H1 (cell line): ENCODE measurements around the gene MUC5B. TPM values are rescaled to one million over a fixed set of nuclear protein-coding genes. Genes with fewer than 3 reads are reported as not detected.

ENCODE experiments used
- CTCF ChIA-PET: fragments of 300-600 bp; sonication (Branson Sonifier 250); formaldehyde crosslinking; loops from one replicate; lab custom pipeline; 2021; ENCODE audit not compliant: partially characterized antibody; lab: Charles Lee
- POLR2A ChIA-PET: fragments of 300-600 bp; sonication (Branson Sonifier 250); formaldehyde crosslinking; loops from one replicate; lab custom pipeline; 2021; ENCODE audit warnings: inconsistent platforms; ENCODE audit not compliant: partially characterized antibody; lab: Charles Lee
- DNase-seq, 2 experiments: peaks; one replicate each; pipeline versions ENCODE4 v3.0.0 to v3.0.0-alpha.2; 2010 to 2022; ENCODE audit warnings: low spot score in 2 of 2, low read depth in 1 of 2, mixed read lengths in 1 of 2
- FAIRE-seq: peaks from 2 replicates; lab custom pipeline; 2011; peaks lifted over from hg19 to GRCh38; lab: Jason Lieb, UNC
- H2AFZ ChIP-seq: 2 replicates; pipeline ENCODE4 v1.8.1; 2012; ENCODE audit warnings: low read length, inconsistent platforms
- H2AK5ac ChIP-seq: 2 replicates; pipeline ENCODE4 v1.6.1; 2013; ENCODE audit warnings: low read depth, low read length
- H2BK120ac ChIP-seq: replicated peaks from 2 replicates; pipeline ENCODE3; 2013; ENCODE audit warnings: low read depth, low read length, inconsistent platforms
- H2BK12ac ChIP-seq: 2 replicates; pipeline ENCODE4 v1.6.1; 2013; ENCODE audit warnings: low read depth, low read length
- H2BK15ac ChIP-seq: 2 replicates; pipeline ENCODE4 v1.6.1; 2013; ENCODE audit warnings: low read length
- H2BK20ac ChIP-seq: 2 replicates; pipeline ENCODE4 v1.6.1; 2013; ENCODE audit warnings: low read length
- H2BK5ac ChIP-seq: 2 replicates; pipeline ENCODE4 v1.6.1; 2013; ENCODE audit warnings: low read depth, low read length
- H3K14ac ChIP-seq: 2 replicates; pipeline ENCODE4 v1.6.1; 2013; ENCODE audit warnings: inconsistent platforms; ENCODE audit not compliant: insufficient read length
- H3K18ac ChIP-seq: 2 replicates; pipeline ENCODE4 v1.6.1; 2013; ENCODE audit warnings: low read length; ENCODE audit errors: extremely low read depth
- H3K23ac ChIP-seq: 2 replicates; pipeline ENCODE4 v1.6.1; 2013; ENCODE audit warnings: inconsistent platforms; ENCODE audit not compliant: insufficient read length
- H3K23me2 ChIP-seq: 2 replicates; pipeline ENCODE4 v1.6.1; 2013; ENCODE audit warnings: low read depth, low read length
- H3K27ac ChIP-seq: 2 replicates; pipeline ENCODE4 v1.6.1; 2011; ENCODE audit warnings: low read depth, low read length, inconsistent platforms
- H3K27me3 ChIP-seq, 4 experiments: replicated peaks in 1 of 4; 1 replicate in 1 of 4; 2 replicates in 3 of 4; pipeline versions ENCODE4 v1.6.1 to v1.8.1; 2011 to 2013; ENCODE audit warnings: low read length in 3 of 4, mild to moderate bottlenecking in 3 of 4, inconsistent platforms in 2 of 4, mixed read lengths in 2 of 4, moderate library complexity in 1 of 4; ENCODE audit not compliant: control insufficient read depth in 3 of 4, insufficient read depth in 3 of 4; ENCODE audit errors: extremely low read depth in 1 of 4
- H3K36me3 ChIP-seq, 4 experiments: 2 replicates each; pipeline versions ENCODE4 v1.6.1 to v1.8.1; 2011 to 2013; ENCODE audit warnings: mild to moderate bottlenecking in 4 of 4, low read length in 3 of 4, moderate library complexity in 2 of 4, control low read depth in 1 of 4, inconsistent platforms in 1 of 4; ENCODE audit not compliant: insufficient read depth in 4 of 4, control insufficient read depth in 2 of 4
- H3K4ac ChIP-seq: replicated peaks from 2 replicates; pipeline ENCODE3; 2013; ENCODE audit warnings: low read length, low read depth, mixed read lengths, inconsistent platforms; ENCODE audit not compliant: insufficient read length
- H3K4me1 ChIP-seq, 4 experiments: replicated peaks in 1 of 4; 1 replicate in 1 of 4; 2 replicates in 3 of 4; pipeline versions ENCODE4 v1.6.1 to v1.8.1; 2011 to 2013; ENCODE audit warnings: low read length in 3 of 4, inconsistent platforms in 2 of 4, mixed read lengths in 1 of 4; ENCODE audit not compliant: insufficient read depth in 4 of 4, control insufficient read depth in 3 of 4
- H3K4me2 ChIP-seq, 2 experiments: 2 replicates each; pipeline versions ENCODE4 v1.6.1 to v1.8.1; 2011 to 2013; ENCODE audit warnings: low read depth in 2 of 2, low read length in 2 of 2, control low read depth in 1 of 2, inconsistent platforms in 1 of 2, mild to moderate bottlenecking in 1 of 2; ENCODE audit not compliant: insufficient read depth in 1 of 2
- H3K4me3 ChIP-seq, 4 experiments: fragments of 200-600, 300-600 bp in 1 of 4; sonication (generic), shearing (Covaris generic), sonication (Bioruptor Twin) in 1 of 4; 2 replicates each; pipeline versions ENCODE4 v1.5.1 to v1.8.1; 2011 to 2016; ENCODE audit warnings: low read length in 4 of 4, low read depth in 3 of 4, control low read depth in 2 of 4, inconsistent platforms in 2 of 4, mild to moderate bottlenecking in 2 of 4, mixed read lengths in 1 of 4, moderate library complexity in 1 of 4; ENCODE audit not compliant: insufficient read depth in 2 of 4; ENCODE audit errors: extremely low read depth in 1 of 4
- H3K56ac ChIP-seq: replicated peaks from 2 replicates; pipeline ENCODE3; 2013; ENCODE audit warnings: low read depth, mild to moderate bottlenecking, mixed read lengths, low read length, inconsistent platforms; ENCODE audit not compliant: insufficient read length
- H3K79me1 ChIP-seq: 2 replicates; pipeline ENCODE4 v1.6.1; 2013; ENCODE audit warnings: low read depth, low read length, control low read depth
- H3K79me2 ChIP-seq, 2 experiments: 2 replicates each; pipeline versions ENCODE4 v1.6.1 to v1.8.1; 2012 to 2013; ENCODE audit warnings: low read length in 2 of 2, mild to moderate bottlenecking in 2 of 2, inconsistent platforms in 1 of 2; ENCODE audit not compliant: insufficient read depth in 2 of 2, control insufficient read depth in 1 of 2
- H3K9ac ChIP-seq, 4 experiments: replicated peaks in 1 of 4; 1 replicate in 1 of 4; 2 replicates in 3 of 4; pipeline versions ENCODE4 v1.6.1 to v1.8.1; 2011 to 2013; ENCODE audit warnings: low read depth in 3 of 4, low read length in 3 of 4, control low read depth in 2 of 4, mild to moderate bottlenecking in 2 of 4, moderate library complexity in 2 of 4, inconsistent platforms in 1 of 4; ENCODE audit errors: extremely low read depth in 1 of 4
- H3K9me3 ChIP-seq, 2 experiments: 2 replicates each; pipeline versions ENCODE4 v1.6.1 to v1.8.1; 2012 to 2013; ENCODE audit warnings: mild to moderate bottlenecking in 2 of 2, moderate library complexity in 2 of 2, control low read depth in 1 of 2, inconsistent platforms in 1 of 2, low read depth in 1 of 2, low read length in 1 of 2, mixed read lengths in 1 of 2; ENCODE audit not compliant: insufficient read depth in 2 of 2
- H4K20me1 ChIP-seq, 2 experiments: replicated peaks in 1 of 2; 2 replicates each; pipeline versions ENCODE3 to v1.8.1; 2011 to 2013; ENCODE audit warnings: inconsistent platforms in 2 of 2, low read length in 2 of 2, mild to moderate bottlenecking in 1 of 2; ENCODE audit not compliant: insufficient read depth in 2 of 2, control insufficient read depth in 1 of 2
- H4K5ac ChIP-seq: 2 replicates; pipeline ENCODE4 v1.6.1; 2013; ENCODE audit warnings: low read length, low read depth, mixed read lengths, inconsistent platforms; ENCODE audit not compliant: insufficient read length
- H4K8ac ChIP-seq: 2 replicates; pipeline ENCODE4 v1.8.0; 2013; ENCODE audit warnings: mild to moderate bottlenecking, moderate library complexity, low read length, inconsistent platforms; ENCODE audit not compliant: insufficient read depth; ENCODE audit errors: extremely low read depth
- H4K91ac ChIP-seq: replicated peaks from 2 replicates; pipeline ENCODE3; 2013; ENCODE audit warnings: low read length, mixed read lengths, inconsistent platforms; ENCODE audit not compliant: insufficient read length
- ATF2 ChIP-seq: IDR thresholded peaks from 2 replicates; pipeline ENCODE4 v1.6.1; 2012; ENCODE audit warnings: low read length, inconsistent platforms
- BCL11A ChIP-seq, 2 experiments: IDR thresholded peaks; one replicate each; pipeline ENCODE4 v1.6.1; 2011; ENCODE audit warnings: low read depth in 2 of 2, low read length in 2 of 2, mild to moderate bottlenecking in 2 of 2
- BRCA1 ChIP-seq: IDR thresholded peaks from 2 replicates; pipeline ENCODE4 v1.6.1; 2012; ENCODE audit warnings: low read depth, low read length, improper control_type of control experiment
- CHD2 ChIP-seq: IDR thresholded peaks from 2 replicates; pipeline ENCODE4 v1.6.1; 2012; ENCODE audit warnings: low read length, improper control_type of control experiment
- EP300 ChIP-seq, 2 experiments: IDR thresholded peaks; 1 replicate in 1 of 2; 2 replicates in 1 of 2; pipeline ENCODE4 v1.6.1; 2011 to 2012; ENCODE audit warnings: low read depth in 2 of 2, low read length in 2 of 2, mild to moderate bottlenecking in 2 of 2, borderline replicate concordance in 1 of 2, inconsistent platforms in 1 of 2, moderate library complexity in 1 of 2
- KDM5A ChIP-seq: fragments of 200-600 bp; IDR thresholded peaks from 2 replicates; pipeline ENCODE4 v1.7.1; 2012; ENCODE audit warnings: mild to moderate bottlenecking, low read length, inconsistent platforms, mixed read lengths
- RBBP5 ChIP-seq: IDR thresholded peaks from 2 replicates; pipeline ENCODE4 v1.7.1; 2012; ENCODE audit warnings: low read depth, mild to moderate bottlenecking, inconsistent platforms, low read length, moderate library complexity, borderline replicate concordance
- SIN3A ChIP-seq, 2 experiments: IDR thresholded peaks in 1 of 2; conservative IDR thresholded peaks in 1 of 2; 2 replicates each; pipeline ENCODE4 v1.6.1; 2011 to 2012; ENCODE audit warnings: low read length in 2 of 2, improper control_type of control experiment in 1 of 2, low read depth in 1 of 2, mild to moderate bottlenecking in 1 of 2
- SIRT6 ChIP-seq: IDR thresholded peaks from one replicate; pipeline ENCODE4 v1.7.1; 2012; ENCODE audit warnings: low read length, inconsistent platforms
- SP4 ChIP-seq: IDR thresholded peaks from 2 replicates; pipeline ENCODE4 v1.6.1; 2012; ENCODE audit warnings: low read length, inconsistent platforms
- SUZ12 ChIP-seq: fragments of 200-600 bp; sonication (generic); IDR thresholded peaks from 2 replicates; pipeline ENCODE4 v1.6.1; 2012; ENCODE audit warnings: mild to moderate bottlenecking, inconsistent platforms, low read length, moderate library complexity, mixed read lengths
- WGBS, 2 experiments: shearing (Covaris generic) in 1 of 2; methylation state at CpG; one replicate each; pipeline versions ENCODE4 v1.1.6 to v1.1.7; 2013 to 2015; ENCODE audit warnings: low lambda C conversion rate in 2 of 2, mixed read lengths in 2 of 2, inconsistent platforms in 1 of 2, low coverage in 1 of 2, missing lambda C conversion rate in 1 of 2; ENCODE audit not compliant: insufficient replicate concordance in 2 of 2, insufficient coverage in 1 of 2, insufficient read length in 1 of 2; ENCODE audit errors: extremely low coverage in 1 of 2, missing lambda C conversion rate in 1 of 2; 5-methylcytosine and 5-hydroxymethylcytosine counted together
- polyA plus RNA-seq, 7 experiments: library from polyadenylated mRNA; depleted of rRNA in 3 of 7; stranded (reverse) in 5 of 7; unstranded in 2 of 7; fragments of >200 nt in 5 of 7; fragments of 200-250 nt in 2 of 7; gene quantifications; 1 replicate in 5 of 7; 2 replicates in 1 of 7; 4 replicates in 1 of 7; pipeline versions ENCODE4 v1.2.1 to v1.2.3, GENCODE V29; 2011 to 2013; ENCODE audit warnings: missing spikeins in 2 of 7, mixed read lengths in 2 of 7
- total RNA-seq: library from RNA; stranded (reverse); fragmentation: NEBNext Ultra II Directional; extraction: Animal tissue kit (Norgen Biotek cat#: 25700); gene quantifications from 2 replicates; pipeline ENCODE4 v1.2.1, GENCODE V29; 2021

Gene MUC5B
- total and polyA plus RNA-seq, 2 of the 8 experiments (the other 6 are each of a cell fraction or from before 2014, with no cell fraction given), result 0.02 to 0.03 TPM

GRCh38 chr11:1228101-1228821 is 5.4 kb downstream of the MUC5B start:
- H3K4me1 ChIP-seq, result peaks cover 0 to 14% (median 5%) of the 10 kb centered on the region in 4 experiments; a peak in 6 of 7 replicates
- no peaks in the 10 kb centered on the region; a peak in 1 of 4 replicates for H3K9me3 ChIP-seq
- ChIA-PET POLR2A (no interaction called here), CTCF (interaction anchor here (0.8 to 2.1 kb wide), 3 partner anchors 23 to 174 kb away, joined by 3 to 6 read pairs (median 4); no protein-coding TSS in a partner anchor)
- H3K4me3 ChIP-seq, result no peak overlapping the region
- H2BK12ac ChIP-seq, result no peak overlapping the region
- no peaks in the 10 kb centered on the region for H3K27me3 ChIP-seq
- no peak for FAIRE-seq
- H2BK5ac ChIP-seq, result no peak overlapping the region
- H4K91ac ChIP-seq, result no peak overlapping the region
- H3K4me2 ChIP-seq, result no peak overlapping the region
- no peak overlapping the region for H3K27ac ChIP-seq
- H2BK15ac ChIP-seq, result no peak overlapping the region
- H3K56ac ChIP-seq, result no peak overlapping the region
- H3K18ac ChIP-seq, result no peak overlapping the region
- H3K23me2 ChIP-seq, result no peaks in the 10 kb centered on the region
- no peaks in the 10 kb centered on the region for H3K79me2 ChIP-seq
- H2BK120ac ChIP-seq, result no peak overlapping the region
- H3K79me1 ChIP-seq, result no peaks in the 10 kb centered on the region
- no peak overlapping the region for H2AK5ac ChIP-seq
- WGBS, 2 experiments, result 92% methylated on average over 28 of the region's 31 CpGs; no CpG with 5 or more reads in 1 of the 2 experiments
- no peak overlapping the region; the same call in 1 of the 2 replicates for H4K8ac ChIP-seq
- no peak overlapping the region for H2AFZ ChIP-seq
- H3K23ac ChIP-seq, result no peak overlapping the region
- H3K4ac ChIP-seq, result no peak overlapping the region
- DNase-seq, result peak in 1 of 2 experiments; percentile 45
- no peak overlapping the region for H3K9ac ChIP-seq
- no peak overlapping the region for H4K5ac ChIP-seq
- no peaks in the 10 kb centered on the region for H3K36me3 ChIP-seq
- H2BK20ac ChIP-seq, result no peak overlapping the region
- H3K14ac ChIP-seq, result no peak overlapping the region
- peaks cover 0 to 1% of the 10 kb centered on the region in 2 experiments for H4K20me1 ChIP-seq
- no peak for TF ChIP-seq SP4
- TF ChIP-seq SIRT6, result no peak
- no peak for TF ChIP-seq BCL11A (IDR thresholded peaks at IDR 0.05; ENCODE audit: low read depth in 2 of 2, low read length in 2 of 2)
- no peak for TF ChIP-seq CHD2
- TF ChIP-seq EP300 (IDR thresholded peaks at IDR 0.05; ENCODE audit: borderline replicate concordance in 1 of 2, low read depth in 2 of 2, low read length in 2 of 2), result no peak
- no peak for TF ChIP-seq KDM5A
- no peak for TF ChIP-seq SUZ12
- TF ChIP-seq BRCA1, result no peak
- no peak for TF ChIP-seq RBBP5
- no peak for TF ChIP-seq ATF2
- TF ChIP-seq SIN3A (conservative IDR thresholded peaks at IDR 0.05 in 1 of 2, IDR thresholded peaks at IDR 0.05 in 1 of 2; ENCODE audit: low read depth in 1 of 2, low read length in 2 of 2), result no peak
